Endometrial microvascular endothelial cells (primary cell): Measurements from ENCODE around the gene NEURL3. TPM values are rescaled to one million over a fixed set of nuclear protein-coding genes. Genes with fewer than 3 reads are reported as not detected.

Experiments
- in situ Hi-C: cut with HindIII; loops from 2 replicates; pipeline ENCODE4 v1.10.0; 2017; ENCODE audit warnings: low sequenced_read_pairs, low pct_unique_long_range_greater_than_20kb; ENCODE audit errors: inconsistent ontology term
- total RNA-seq: library from RNA; depleted of rRNA; stranded (reverse); fragments of >200 nt; gene quantifications from one replicate; pipeline ENCODE4 v1.2.3, GENCODE V29; 2015; ENCODE audit errors: inconsistent ontology term

The NEURL3 gene
- total RNA-seq, 1 donor from 2014 or later, result not detected

GRCh38 chr2:96541398-96542152, 36.4 kb upstream of the NEURL3 start:
- in situ Hi-C loops, result no loop called here

GRCh38 chr2:96540136-96540535, 35.0 kb upstream of the NEURL3 start:
- in situ Hi-C loops, result no loop called here

GRCh38 chr2:96539215-96539920, 34.2 kb upstream of the NEURL3 start:
- in situ Hi-C loops, result no loop called here

- in situ Hi-C loops, result no loop called here
Measured at GRCh38 chr2:96538487-96539214, 33.5 kb upstream of the NEURL3 start.

DNA sequence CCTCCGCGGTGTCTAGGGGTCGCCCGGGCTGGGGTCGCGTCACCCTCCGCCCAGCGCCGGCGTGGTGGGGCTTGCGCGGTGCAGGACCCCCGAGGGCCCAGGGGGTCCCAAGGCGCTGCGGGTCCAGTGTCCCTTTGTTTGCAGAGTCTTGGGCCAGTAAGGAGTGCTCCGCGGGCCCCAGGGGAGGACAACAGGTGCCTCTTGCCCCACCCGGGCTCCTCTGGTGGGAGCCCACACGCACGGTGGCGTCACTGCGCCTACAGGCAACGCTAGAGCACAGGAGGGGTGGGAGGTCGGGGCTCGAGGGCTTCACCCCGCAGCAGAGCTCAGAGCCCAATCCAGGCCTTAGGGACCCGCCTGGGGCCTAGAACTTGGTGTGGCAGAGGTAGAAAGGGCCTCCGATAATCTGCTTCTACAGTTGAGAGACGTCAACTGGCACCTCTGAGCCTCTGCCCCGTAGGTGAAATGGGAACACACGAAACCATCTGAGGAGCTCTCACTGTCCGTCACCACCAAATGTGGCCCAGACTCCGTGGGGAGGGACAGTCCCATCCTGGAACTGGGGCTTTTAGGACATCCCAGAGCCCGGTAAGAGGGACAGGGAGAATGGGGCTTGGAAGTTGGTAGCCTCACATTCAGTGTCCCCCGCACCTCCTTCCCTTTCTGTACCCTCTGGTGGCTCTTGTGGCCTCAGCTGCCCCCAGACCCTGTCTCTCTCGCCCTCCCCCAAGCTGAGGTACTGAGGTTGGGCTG, 32.8 kb upstream of the NEURL3 start:
- in situ Hi-C loops, result no loop called here

DNA sequence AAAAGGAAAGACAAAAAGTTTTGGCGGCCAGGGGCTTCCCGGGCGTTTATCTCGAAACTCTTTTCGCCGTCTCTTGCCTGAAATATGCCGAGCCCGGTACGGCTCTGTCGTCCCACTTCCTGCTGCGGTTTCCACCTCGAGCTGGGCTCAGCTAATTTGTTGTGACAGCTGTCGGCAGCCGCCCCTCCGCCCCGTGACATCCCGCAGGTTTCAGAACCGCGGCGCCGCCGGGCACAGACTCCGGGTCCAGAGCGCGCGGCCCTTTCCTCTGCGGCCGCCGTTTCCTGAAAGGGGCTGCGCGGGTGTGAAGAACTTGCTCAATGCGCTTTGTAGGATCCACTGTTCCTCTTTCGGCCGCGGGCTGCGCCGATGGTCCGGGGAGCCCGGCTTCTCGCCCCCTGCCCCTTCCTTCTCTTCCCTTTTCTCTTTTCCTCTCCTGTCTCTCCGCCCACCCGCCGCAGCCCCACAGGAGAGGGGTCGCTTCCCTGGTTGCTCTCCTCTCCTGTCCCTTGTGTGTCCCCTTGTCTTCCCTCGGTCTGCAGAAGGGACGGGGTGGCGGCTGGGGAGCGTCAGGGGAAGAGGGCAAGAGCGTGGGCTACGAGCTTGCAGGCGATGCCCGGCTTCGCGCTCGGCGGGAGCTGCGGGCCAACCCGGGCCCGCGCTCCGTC, 32.0 kb upstream of the NEURL3 start:
- in situ Hi-C loops, result no loop called here

- in situ Hi-C loops, result no loop called here
Measured at GRCh38 chr2:96536445-96537065, 31.4 kb upstream of the NEURL3 start, which contains the start of gene ARID5A. TSS of gene ARID5A (plus strand) at chr2:96536752. CDS start at chr2:96536827, 75 bp downstream.

DNA sequence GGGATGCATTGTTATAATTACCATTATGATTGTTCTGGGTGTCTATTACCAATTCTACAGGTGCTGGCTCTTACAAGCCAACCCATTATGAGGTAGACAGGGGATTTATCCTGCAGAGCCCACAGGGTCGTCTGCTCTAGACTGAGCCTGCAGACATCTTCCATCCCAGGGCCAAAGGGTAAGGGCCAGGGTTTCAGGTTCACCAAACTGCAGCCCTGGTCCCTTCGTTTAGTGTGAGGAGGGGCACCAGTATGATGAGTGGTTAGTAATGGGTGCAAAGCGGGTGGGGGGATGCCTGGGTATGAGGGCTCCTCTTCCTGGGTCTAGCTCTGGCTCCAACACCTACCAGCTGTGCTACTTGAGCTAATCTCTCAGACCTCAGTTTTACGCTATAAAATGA, 30.2 kb upstream of the NEURL3 start:
- in situ Hi-C loops, result no loop called here

DNA sequence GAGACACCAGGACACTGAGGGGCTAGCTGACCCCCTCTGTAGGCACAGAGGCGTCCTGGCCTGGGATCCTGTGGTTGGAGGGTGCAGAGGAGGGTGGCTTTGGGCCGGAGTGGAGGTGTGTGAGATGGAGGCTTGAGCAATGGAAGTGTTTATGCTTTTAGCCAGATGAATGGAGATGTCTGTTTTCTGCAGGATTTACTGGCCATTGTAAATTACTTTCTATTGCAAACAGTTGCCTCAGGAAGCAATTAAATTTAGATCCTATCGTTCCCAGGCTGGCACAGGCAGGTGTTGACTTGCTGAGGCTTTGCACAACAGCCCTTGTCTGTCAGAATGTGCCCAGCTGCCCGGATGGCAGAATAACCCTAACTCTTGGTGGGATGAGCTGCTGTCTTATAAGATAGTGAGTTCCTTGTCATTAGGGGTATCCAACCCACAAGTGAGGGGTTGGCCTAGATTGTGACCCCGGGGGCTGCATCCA, 29.6 kb upstream of the NEURL3 start:
- in situ Hi-C loops, result no loop called here

DNA sequence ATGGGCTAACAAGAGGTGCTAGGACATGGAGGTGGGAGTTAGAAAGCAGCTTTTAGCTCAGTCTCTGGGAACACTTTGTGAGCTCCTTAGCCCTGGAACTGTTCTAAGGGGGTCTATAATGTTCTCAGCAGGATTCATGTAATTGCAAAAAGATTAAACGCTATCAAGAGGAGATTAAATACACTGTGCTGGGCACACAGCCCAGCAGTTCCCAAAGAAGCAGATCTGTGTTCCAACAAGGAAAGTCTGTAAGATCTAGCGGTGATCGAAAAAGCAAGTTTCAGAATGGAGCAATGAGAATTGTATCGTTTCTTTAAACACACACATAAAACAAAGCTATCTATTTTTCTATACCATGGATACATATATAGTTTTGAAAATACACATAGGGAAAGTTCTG, 29.0 kb upstream of the NEURL3 start:
- in situ Hi-C loops, result no loop called here

- in situ Hi-C loops, result no loop called here
Measured at GRCh38 chr2:96533292-96534073, 28.3 kb upstream of the NEURL3 start.

DNA sequence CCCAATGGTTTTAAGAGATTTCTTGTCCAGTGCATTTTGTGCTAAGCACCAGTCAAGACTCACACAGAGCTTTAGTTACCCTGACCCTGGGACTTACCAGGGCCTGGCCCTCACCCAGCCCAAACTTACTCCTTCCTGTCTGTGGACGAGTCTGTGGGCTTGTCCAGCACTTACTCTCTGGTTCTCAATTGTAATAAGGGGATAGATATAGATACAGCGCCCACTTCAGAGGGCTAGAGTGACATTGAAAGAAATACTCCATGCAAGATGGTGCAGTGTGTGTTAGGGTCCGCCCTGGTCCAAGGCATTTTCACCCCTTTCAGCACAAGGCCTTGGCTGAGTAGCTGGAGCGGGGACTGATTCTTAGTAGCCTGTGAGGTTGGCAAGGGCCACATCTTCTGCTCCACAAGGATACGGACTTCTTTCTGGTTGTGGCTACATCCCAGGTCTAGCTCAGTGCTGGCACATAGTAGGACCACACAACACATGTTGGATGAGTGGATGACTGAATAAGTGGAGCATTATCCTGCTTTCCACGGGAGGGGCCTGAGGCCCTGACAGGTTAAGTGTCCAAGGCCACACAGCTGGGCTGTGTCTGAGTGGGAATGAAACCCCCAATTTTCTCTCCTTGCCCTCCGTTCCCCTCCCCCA, 27.6 kb upstream of the NEURL3 start:
- in situ Hi-C loops, result no loop called here

DNA sequence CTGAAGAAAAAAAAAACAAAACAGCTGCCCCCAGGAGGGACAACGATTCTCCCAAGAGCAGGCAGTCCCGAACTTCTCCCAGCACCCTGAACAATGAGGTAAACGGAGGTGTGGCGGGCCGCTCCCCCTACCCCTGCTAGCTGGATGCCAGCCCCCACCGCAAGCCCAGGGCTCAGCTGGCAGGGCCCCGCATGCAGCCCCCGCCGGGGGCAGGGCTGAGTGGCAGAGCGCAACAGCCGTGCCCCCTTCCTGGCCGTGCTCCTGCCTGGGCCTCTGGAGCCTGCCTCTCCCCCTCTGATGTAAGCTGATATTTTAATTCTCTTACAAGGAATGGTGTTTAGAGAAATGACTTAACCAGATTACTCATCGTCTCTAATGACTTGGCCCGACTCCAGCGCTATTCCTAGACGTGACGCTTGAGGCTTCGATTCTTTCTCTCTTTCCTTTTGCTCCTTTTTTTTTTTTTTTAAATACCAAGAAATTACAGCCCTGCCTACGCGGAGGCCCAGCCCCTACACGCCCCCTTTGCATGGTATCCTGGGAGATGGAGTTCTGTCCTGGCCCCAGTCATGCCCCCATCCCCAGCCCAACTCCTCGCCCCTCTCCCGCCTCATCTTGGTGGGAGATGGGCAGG, 26.8 kb upstream of the NEURL3 start:
- in situ Hi-C loops, result no loop called here

- in situ Hi-C loops, result no loop called here
Measured at GRCh38 chr2:96531366-96531765, 26.2 kb upstream of the NEURL3 start.

DNA sequence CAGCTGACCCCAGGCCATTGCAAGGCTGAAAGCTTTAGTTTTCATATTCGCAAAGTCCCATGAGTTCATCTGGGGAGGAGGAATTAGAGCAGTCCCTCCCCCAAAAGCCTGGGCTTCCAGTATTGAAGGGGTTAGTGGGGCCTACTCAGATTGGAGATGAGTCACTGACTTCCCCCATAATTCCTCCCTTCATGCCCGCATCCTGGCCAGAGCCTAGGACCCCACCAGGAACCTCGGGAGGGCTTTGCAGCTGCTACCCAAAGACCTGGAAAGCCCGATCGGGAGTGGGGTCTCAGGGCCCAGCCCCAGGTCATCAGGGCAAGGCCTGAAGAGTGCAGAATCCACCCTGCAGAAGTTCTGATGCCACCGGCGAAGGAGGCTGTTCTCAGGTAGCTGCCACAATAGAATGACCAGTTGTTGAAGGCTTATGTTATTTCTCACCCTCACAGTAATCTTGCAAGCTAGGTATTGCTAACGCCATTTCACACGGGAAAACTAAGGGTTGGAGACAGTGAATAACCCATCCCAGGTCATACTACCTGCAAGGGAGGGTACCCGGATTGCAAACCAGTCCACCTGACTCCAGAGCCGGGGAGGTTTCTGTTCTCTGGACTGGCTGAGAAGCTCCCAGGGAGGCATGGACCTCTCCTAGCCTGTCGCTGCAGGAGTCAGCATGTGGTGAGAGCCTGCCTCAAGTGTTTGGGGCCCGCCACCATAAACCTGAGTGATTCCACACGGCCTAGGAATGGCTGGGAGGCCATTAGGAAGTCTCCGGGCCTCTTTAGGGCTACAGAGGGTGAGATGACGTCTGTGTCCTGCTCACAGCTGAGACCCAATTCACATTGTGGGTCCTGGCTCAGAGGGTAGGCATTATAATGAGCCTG, 25.6 kb upstream of the NEURL3 start:
- in situ Hi-C loops, result no loop called here

GRCh38 chr2:96530144-96530430, 24.9 kb upstream of the NEURL3 start:
- in situ Hi-C loops, result no loop called here
